ENCODE measurements around the gene PRM2.

GRCh38 chr16:11308493-11309283 lies 32.4 kb upstream of the PRM2 start:
- TF ChIP-seq REST (IDR thresholded peaks at IDR 0.05; ENCODE audit: insufficient read depth in 1 of 2, low read depth in 2 of 2, low read length in 2 of 2) (no peak), POLR2AphosphoS5 (IDR thresholded peaks at IDR 0.05; ENCODE audit: low read depth, low read length) (no peak), TAF1 (IDR thresholded peaks at IDR 0.05; ENCODE audit: borderline replicate concordance, insufficient read depth, low read length) (no peak), SIN3A (IDR thresholded peaks at IDR 0.05; ENCODE audit: borderline replicate concordance, insufficient read depth, low read length) (no peak), FOXP2 (optimal IDR thresholded peaks at IDR 0.05; ENCODE audit: borderline replicate concordance, extremely low read depth, extremely low read length, insufficient read depth) (no peak)

Data from PFSK-1 (cell line).